HL-60 (cell line): ENCODE data around the gene FREM2.

Experiments used
- DNase-seq, 2 experiments: peaks; one replicate each; pipeline ENCODE4 v3.0.0-alpha.2; 2010 to 2020; ENCODE audit warnings: low read depth in 1 of 2, low spot score in 1 of 2
- H3K27ac ChIP-seq: fragments of 250-450 bp; sonication (Bioruptor Pico); replicated peaks from 2 replicates; pipeline ENCODE4 v1.5.1; 2020; ENCODE audit warnings: mild to moderate bottlenecking, moderate library complexity
- H3K27me3 ChIP-seq: fragments of 250-450 bp; sonication (Bioruptor Pico); 2 replicates; pipeline ENCODE4 v1.5.1; 2021; ENCODE audit warnings: mild to moderate bottlenecking, moderate library complexity; ENCODE audit not compliant: insufficient read depth, poor library complexity, severe bottlenecking
- H3K4me3 ChIP-seq: replicated peaks from 2 replicates; pipeline ENCODE4 v1.5.1; 2011; ENCODE audit warnings: mild to moderate bottlenecking, control low read depth, low read length; ENCODE audit not compliant: insufficient read depth
- CTCF ChIP-seq: IDR thresholded peaks from one replicate; pipeline ENCODE4 v1.5.1; 2011; ENCODE audit warnings: low read length, control low read depth, inconsistent platforms; ENCODE audit not compliant: insufficient read depth
- GABPA ChIP-seq: IDR thresholded peaks from 2 replicates; pipeline ENCODE4 v1.6.1; 2012; ENCODE audit warnings: low read depth
- POLR2AphosphoS5 ChIP-seq: IDR thresholded peaks from 2 replicates; pipeline ENCODE4 v1.6.1; 2012; ENCODE audit warnings: low read depth
- REST ChIP-seq: IDR thresholded peaks from 2 replicates; pipeline ENCODE4 v1.6.1; 2012; ENCODE audit warnings: low read depth; ENCODE audit not compliant: insufficient replicate concordance
- SPI1 ChIP-seq: IDR thresholded peaks from 2 replicates; pipeline ENCODE4 v1.6.1; 2012; ENCODE audit warnings: low read depth, mild to moderate bottlenecking, borderline replicate concordance

The FREM2 gene

GRCh38 chr13:38895075-38895474, 208.2 kb downstream of the FREM2 start:
- H3K4me3 ChIP-seq: no peak overlapping the region
- H3K27ac ChIP-seq: no peak overlapping the region
- no peaks in the 10 kb centered on the region for H3K27me3 ChIP-seq
- DNase-seq: no peak
- TF ChIP-seq REST (no peak), POLR2AphosphoS5 (no peak), CTCF (no peak), GABPA (no peak), SPI1 (no peak)

GRCh38 chr13:38897521-38897920, 210.6 kb downstream of the FREM2 start:
- DNase-seq: no peak
- Histone ChIP-seq H3K27me3 (no peaks in the 10 kb centered on the region), H3K27ac (no peak overlapping the region), H3K4me3 (no peak overlapping the region)
- TF ChIP-seq CTCF (no peak), SPI1 (no peak), POLR2AphosphoS5 (no peak), GABPA (no peak)

GRCh38 chr13:38898481-38898880, 211.6 kb downstream of the FREM2 start:
- no peak for TF ChIP-seq GABPA
- TF ChIP-seq POLR2AphosphoS5: no peak
- TF ChIP-seq SPI1: no peak
- H3K27ac ChIP-seq: no peak overlapping the region
- no peak for DNase-seq
- no peaks in the 10 kb centered on the region for H3K27me3 ChIP-seq
- no peak overlapping the region for H3K4me3 ChIP-seq

GRCh38 chr13:38899571-38899970, 212.7 kb downstream of the FREM2 start:
- DNase-seq: no peak
- Histone ChIP-seq H3K27ac (no peak overlapping the region), H3K27me3 (no peaks in the 10 kb centered on the region), H3K4me3 (no peak overlapping the region)
- TF ChIP-seq CTCF (no peak), SPI1 (no peak), REST (no peak), GABPA (no peak), POLR2AphosphoS5 (no peak)
